GM23338 (cell line): ENCODE results near the gene MCU. TPM values are rescaled to one million over a fixed set of nuclear protein-coding genes. Genes with fewer than 3 reads are reported as not detected.
A peak's percentile ranks its signal among the peaks of the same experiment; 100 is the strongest.

Experiments
- ATAC-seq: fragments of 200-7000 bp; cut with Tn5 transposase; 3 replicates; pipeline ENCODE4 v1.9.1; 2020
- DNase-seq: peaks from one replicate; pipeline ENCODE4 v3.0.0-alpha.2; 2015; ENCODE audit warnings: low spot score
- H2AFZ ChIP-seq: fragments of 200-600 bp; sonication (generic); 2 replicates; pipeline ENCODE4 v1.8.0; 2016; ENCODE audit warnings: antibody characterized with exemption, mild to moderate bottlenecking, moderate library complexity
- H3F3A ChIP-seq: fragments of 200-600 bp; sonication (generic); replicated peaks from 2 replicates; pipeline ENCODE4 v1.8.0; 2017; ENCODE audit warnings: antibody characterized with exemption, mixed run types, low read depth
- H3K27ac ChIP-seq: fragments of 200-600 bp; sonication (generic); 2 replicates; pipeline ENCODE4 v1.6.1; 2016; ENCODE audit warnings: low read depth
- H3K27me3 ChIP-seq: fragments of 200-600 bp; sonication (generic); 2 replicates; pipeline ENCODE4 v1.8.0; 2016; ENCODE audit warnings: mild to moderate bottlenecking, mixed run types, moderate library complexity; ENCODE audit not compliant: insufficient read depth
- H3K36me3 ChIP-seq: fragments of 200-600 bp; sonication (generic); 2 replicates; pipeline ENCODE4 v1.8.0; 2016; ENCODE audit warnings: mild to moderate bottlenecking; ENCODE audit not compliant: insufficient read depth
- H3K4me1 ChIP-seq: fragments of 200-600 bp; sonication (generic); 2 replicates; pipeline ENCODE4 v1.8.0; 2016; ENCODE audit warnings: mild to moderate bottlenecking, moderate library complexity; ENCODE audit not compliant: insufficient read depth
- H3K4me2 ChIP-seq: fragments of 200-600 bp; sonication (generic); 2 replicates; pipeline ENCODE4 v1.7.1; 2017; ENCODE audit warnings: mixed run types
- H3K4me3 ChIP-seq: fragments of 200-600 bp; sonication (generic); 2 replicates; pipeline ENCODE4 v1.6.1; 2016; ENCODE audit warnings: mixed run types
- H3K79me2 ChIP-seq: fragments of 200-600 bp; sonication (generic); replicated peaks from 2 replicates; pipeline ENCODE4 v1.8.0; 2017; ENCODE audit warnings: mild to moderate bottlenecking; ENCODE audit not compliant: insufficient read depth
- H3K9me2 ChIP-seq: fragments of 200-600 bp; sonication (generic); 2 replicates; pipeline ENCODE4 v1.8.0; 2017; ENCODE audit not compliant: insufficient read depth
- H4K20me1 ChIP-seq: fragments of 200-600 bp; sonication (generic); replicated peaks from 2 replicates; pipeline ENCODE4 v1.8.0; 2017; ENCODE audit warnings: mild to moderate bottlenecking; ENCODE audit not compliant: insufficient read depth
- H3K27ac Mint-ChIP-seq: 2 replicates; pipeline ENCODE4 v1.8.0; 2020; ENCODE audit warnings: inconsistent platforms, mild to moderate bottlenecking, moderate library complexity, mixed read lengths
- H3K27me3 Mint-ChIP-seq: 3 replicates; pipeline ENCODE4 v1.8.0; 2022; ENCODE audit warnings: low read depth, mild to moderate bottlenecking, moderate library complexity, mixed read lengths, inconsistent platforms; ENCODE audit not compliant: insufficient read depth, poor library complexity
- H3K36me3 Mint-ChIP-seq: 3 replicates; pipeline ENCODE4 v1.8.0; 2021; ENCODE audit warnings: low read depth, mild to moderate bottlenecking, inconsistent platforms, moderate library complexity, mixed read lengths
- H3K4me1 Mint-ChIP-seq: 3 replicates; pipeline ENCODE4 v1.8.0; 2020; ENCODE audit warnings: mild to moderate bottlenecking, inconsistent platforms, mixed read lengths
- H3K4me3 Mint-ChIP-seq: 3 replicates; pipeline ENCODE4 v1.8.0; 2021; ENCODE audit warnings: moderate library complexity, mild to moderate bottlenecking, inconsistent platforms, mixed read lengths
- H3K9me3 Mint-ChIP-seq: 3 replicates; pipeline ENCODE4 v1.8.0; 2020; ENCODE audit warnings: moderate library complexity, mild to moderate bottlenecking, inconsistent platforms, mixed read lengths
- CREB1 ChIP-seq: fragments of 250-450 bp; sonication (Bioruptor Pico); IDR thresholded peaks from 2 replicates; pipeline ENCODE4 v1.5.0; 2020; ENCODE audit warnings: low read depth, mild to moderate bottlenecking, moderate library complexity
- ETS1 ChIP-seq: IDR thresholded peaks from 2 replicates; pipeline ENCODE4 v1.6.1; 2016; ENCODE audit warnings: antibody characterized with exemption
- EZH2 ChIP-seq: fragments of 200-600 bp; sonication (generic); IDR thresholded peaks from one replicate; pipeline ENCODE4 v1.8.0; 2017; ENCODE audit warnings: antibody characterized with exemption, mild to moderate bottlenecking, low read depth; ENCODE audit not compliant: unreplicated experiment
- JUNB ChIP-seq: IDR thresholded peaks from one replicate; pipeline ENCODE4 v1.6.1; 2016; ENCODE audit warnings: antibody characterized with exemption; ENCODE audit not compliant: unreplicated experiment
- NANOG ChIP-seq: IDR thresholded peaks from 2 replicates; pipeline ENCODE4 v1.6.1; 2016; ENCODE audit warnings: antibody characterized with exemption, borderline replicate concordance
- POLR2AphosphoS5 ChIP-seq: IDR thresholded peaks from 2 replicates; pipeline ENCODE4 v1.6.1; 2016; ENCODE audit warnings: antibody characterized with exemption, low read depth
- REST ChIP-seq: IDR thresholded peaks from one replicate; pipeline ENCODE4 v1.6.1; 2018; ENCODE audit warnings: antibody characterized with exemption; ENCODE audit not compliant: unreplicated experiment
- STAT1 ChIP-seq: IDR thresholded peaks from one replicate; pipeline ENCODE4 v1.6.1; 2016; ENCODE audit warnings: antibody characterized with exemption; ENCODE audit not compliant: unreplicated experiment
- ZNF114 ChIP-seq: fragments of 250-450 bp; sonication (Bioruptor Pico); IDR thresholded peaks from 2 replicates; pipeline ENCODE4 v1.5.0; 2020; ENCODE audit warnings: mild to moderate bottlenecking, moderate library complexity
- ZNF462 ChIP-seq: fragments of 250-450 bp; sonication (Bioruptor Pico); IDR thresholded peaks from 2 replicates; pipeline ENCODE4 v1.5.0; 2020; ENCODE audit warnings: mild to moderate bottlenecking, moderate library complexity
- polyA plus RNA-seq: library from polyadenylated mRNA; unstranded; fragments of >200 nt; fragmentation: Nextera tagmentation; extraction: Ambion mirVana; gene quantifications from 2 replicates; pipeline ENCODE4 v1.2.1, GENCODE V29; 2016
- total RNA-seq: library from RNA; depleted of rRNA; stranded (reverse); fragments of >200 nt; shearing (Covaris generic); gene quantifications from 2 replicates; pipeline ENCODE4 v1.2.3, GENCODE V29; 2014

The MCU gene
- total and polyA plus RNA-seq, 2 experiments from 2014 or later: 41.8 to 68.2 TPM

- no peaks in the 10 kb centered on the region for H3F3A ChIP-seq
- H3K27ac ChIP-seq: no peak overlapping the region
- Mint-ChIP-seq H3K27me3 (peaks cover under 1% of the 10 kb centered on the region), H3K4me3 (no peak overlapping the region), H3K36me3 (peaks cover 15% of the 10 kb centered on the region), H3K27ac (no peak overlapping the region), H3K4me1 (peaks cover 32% of the 10 kb centered on the region), H3K9me3 (peaks cover 14% of the 10 kb centered on the region)
- H3K4me1 ChIP-seq: peaks cover 35% of the 10 kb centered on the region
- no peak for TF ChIP-seq ZNF114
- no peak overlapping the region for H3K4me3 ChIP-seq
- H3K9me2 ChIP-seq: no peaks in the 10 kb centered on the region
- no peaks in the 10 kb centered on the region for H3K36me3 ChIP-seq
- no peaks in the 10 kb centered on the region for H4K20me1 ChIP-seq
- no peak overlapping the region for H2AFZ ChIP-seq
- no peak for DNase-seq
- no peak for ATAC-seq
- no peak overlapping the region for H3K4me2 ChIP-seq
- H3K27me3 ChIP-seq: no peaks in the 10 kb centered on the region
- peaks cover 43% of the 10 kb centered on the region for H3K79me2 ChIP-seq
Observed at GRCh38 chr10:72779874-72780273, 87.9 kb downstream of the MCU start.

GRCh38 chr10:72782649-72783330 lies 90.8 kb downstream of the MCU start:
- Mint-ChIP-seq H3K4me1 (peaks cover 47% of the 10 kb centered on the region), H3K36me3 (peaks cover 4% of the 10 kb centered on the region; the same call in 1 of the 3 replicates), H3K9me3 (peaks cover 4% of the 10 kb centered on the region; the same call in 1 of the 3 replicates), H3K4me3 (no peak overlapping the region), H3K27me3 (peaks cover 2% of the 10 kb centered on the region), H3K27ac (peak overlapping the region; percentile 26)
- peaks cover 41% of the 10 kb centered on the region for H3K4me1 ChIP-seq
- H3K36me3 ChIP-seq: no peaks in the 10 kb centered on the region
- H3K79me2 ChIP-seq: peaks cover 69% of the 10 kb centered on the region
- no peaks in the 10 kb centered on the region for H3K27me3 ChIP-seq
- H3K27ac ChIP-seq: peak overlapping the region; percentile 82
- H3K4me2 ChIP-seq: peak overlapping the region; percentile 48
- H2AFZ ChIP-seq: no peak overlapping the region
- no peaks in the 10 kb centered on the region for H3F3A ChIP-seq
- H4K20me1 ChIP-seq: no peaks in the 10 kb centered on the region
- no peak overlapping the region for H3K4me3 ChIP-seq
- DNase-seq: peak; percentile 18
- ATAC-seq: no peak
- H3K9me2 ChIP-seq: no peaks in the 10 kb centered on the region
- TF ChIP-seq NANOG (no peak), ZNF462 (CRISPR knock-in tag) (no peak), POLR2AphosphoS5 (no peak), STAT1 (no peak), EZH2 (no peak), JUNB (no peak), CREB1 (CRISPR knock-in tag) (no peak), ETS1 (no peak), REST (no peak)
